T-helper 1 cell treated with Interleukin-12 subunit alpha and Interleukin-12 subunit beta and Interleukin-4 antibody, amounts not matched to agents 30 ng/mL and 1 ng/mL, for 36 hours (primary cell): ENCODE data around the gene ZNF205. TPM values are rescaled to one million over a fixed set of nuclear protein-coding genes. Genes with fewer than 3 reads are reported as not detected.
"Not testable (repeated sequence)": the region's sequence is repeated elsewhere in the genome, so short reads cannot be mapped to it uniquely, and the experiment has no call there.

Experiments
- intact Hi-C: fragments of 100-400 bp; cut with micrococcal nuclease; formaldehyde crosslinking; loops from one replicate; pipeline ENCODE4 v1.15.1; 2024
- total RNA-seq: library from RNA; stranded (reverse); gene quantifications from 2 replicates; pipeline ENCODE4 v1.2.3, GENCODE V29; 2022

The ZNF205 gene
- total RNA-seq, result 0.15 TPM in 1 of 2 replicates, not detected in the other

- intact Hi-C loops, result no loop called here
Measured at GRCh38 chr16:3112058-3112880, at the start of gene ZNF205. Gene ZNF205 (plus strand): TSS chr16:3112586. CDS start chr16:3113431, 845 bp downstream.

GRCh38 chr16:3063625-3064386 lies 48.6 kb upstream of the ZNF205 start:
- intact Hi-C loops, result no loop called here

GRCh38 chr16:3065069-3065741 lies 47.2 kb upstream of the ZNF205 start, which contains the start of gene IL32:
Gene IL32 (plus strand): TSS chr16:3065640. CDS start chr16:3065812, 172 bp downstream.
- intact Hi-C loops, result loop anchor here (1.0 kb wide), 2 partner anchors 10 to 59 kb away; no protein-coding TSS in a partner anchor

- intact Hi-C loops, result loop anchor here (1.0 kb wide), 2 partner anchors 9 to 58 kb away; no protein-coding TSS in a partner anchor
Measured at GRCh38 chr16:3065742-3066439, 46.5 kb upstream of the ZNF205 start.

GRCh38 chr16:3066440-3066748 lies 46.0 kb upstream of the ZNF205 start:
- intact Hi-C loops, result no loop called here

- intact Hi-C loops, result no loop called here
Measured at GRCh38 chr16:3068487-3068886, 43.9 kb upstream of the ZNF205 start.

- intact Hi-C loops, result not testable (repeated sequence)
Measured at GRCh38 chr16:3069146-3069545, 43.2 kb upstream of the ZNF205 start.

- intact Hi-C loops, result loop anchor here (10.0 kb wide), 1 partner anchor 434 kb away; the partner anchor contains the start of gene CLUAP1
Measured at GRCh38 chr16:3070608-3071111, 41.7 kb upstream of the ZNF205 start.

- intact Hi-C loops, result loop anchor here (10.0 kb wide), 1 partner anchor 433 kb away; the partner anchor contains the start of gene CLUAP1
Measured at GRCh38 chr16:3071655-3072054, 40.7 kb upstream of the ZNF205 start.

- intact Hi-C loops, result loop anchor here (10.0 kb wide), 1 partner anchor 433 kb away; the partner anchor contains the start of gene CLUAP1
Measured at GRCh38 chr16:3072148-3072547, 40.2 kb upstream of the ZNF205 start.

- intact Hi-C loops, result loop anchor here (10.0 kb wide), 1 partner anchor 432 kb away; the partner anchor contains the start of gene CLUAP1
Measured at GRCh38 chr16:3072576-3073263, 39.7 kb upstream of the ZNF205 start.

GRCh38 chr16:3073448-3073847 lies 38.9 kb upstream of the ZNF205 start:
- intact Hi-C loops, result loop anchor here (10.0 kb wide), 1 partner anchor 431 kb away; the partner anchor contains the start of gene CLUAP1

- intact Hi-C loops, result loop anchor here (1.0 to 10.0 kb wide), 9 partner anchors 10 to 430 kb away; partner anchors contain the start of genes CLUAP1 and IL32
Measured at GRCh38 chr16:3074860-3075522, 37.4 kb upstream of the ZNF205 start.

GRCh38 chr16:3075523-3075915 lies 36.9 kb upstream of the ZNF205 start:
- intact Hi-C loops, result loop anchor here (1.0 to 10.0 kb wide), 9 partner anchors 10 to 429 kb away; partner anchors contain the start of genes CLUAP1 and IL32

- intact Hi-C loops, result loop anchor here (1.0 to 10.0 kb wide), 9 partner anchors 9 to 429 kb away; partner anchors contain the start of genes CLUAP1 and IL32
Measured at GRCh38 chr16:3075946-3076345, 36.4 kb upstream of the ZNF205 start.

GRCh38 chr16:3076577-3076976 lies 35.8 kb upstream of the ZNF205 start:
- intact Hi-C loops, result loop anchor here (5.0 to 10.0 kb wide), 2 partner anchors 141 to 428 kb away; partner anchors contain the start of gene CLUAP1

- intact Hi-C loops, result no loop called here
Measured at GRCh38 chr16:3080024-3080423, 32.4 kb upstream of the ZNF205 start.

- intact Hi-C loops, result not testable (repeated sequence)
Measured at GRCh38 chr16:3081957-3082356, 30.4 kb upstream of the ZNF205 start.

- intact Hi-C loops, result not testable (repeated sequence)
Measured at GRCh38 chr16:3083408-3083807, 29.0 kb upstream of the ZNF205 start.
